ENCODE measurements around the gene SLC5A2. TPM values are rescaled to one million over a fixed set of nuclear protein-coding genes. Genes with fewer than 3 reads are reported as not detected.
A peak's percentile ranks its signal among the peaks of the same experiment; 100 is the strongest.
"Not testable (repeated sequence)": the region's sequence is repeated elsewhere in the genome, so short reads cannot be mapped to it uniquely, and the experiment has no call there.

Gene SLC5A2
- polyA plus RNA-seq, 1 donor: 7.8 TPM

DNA sequence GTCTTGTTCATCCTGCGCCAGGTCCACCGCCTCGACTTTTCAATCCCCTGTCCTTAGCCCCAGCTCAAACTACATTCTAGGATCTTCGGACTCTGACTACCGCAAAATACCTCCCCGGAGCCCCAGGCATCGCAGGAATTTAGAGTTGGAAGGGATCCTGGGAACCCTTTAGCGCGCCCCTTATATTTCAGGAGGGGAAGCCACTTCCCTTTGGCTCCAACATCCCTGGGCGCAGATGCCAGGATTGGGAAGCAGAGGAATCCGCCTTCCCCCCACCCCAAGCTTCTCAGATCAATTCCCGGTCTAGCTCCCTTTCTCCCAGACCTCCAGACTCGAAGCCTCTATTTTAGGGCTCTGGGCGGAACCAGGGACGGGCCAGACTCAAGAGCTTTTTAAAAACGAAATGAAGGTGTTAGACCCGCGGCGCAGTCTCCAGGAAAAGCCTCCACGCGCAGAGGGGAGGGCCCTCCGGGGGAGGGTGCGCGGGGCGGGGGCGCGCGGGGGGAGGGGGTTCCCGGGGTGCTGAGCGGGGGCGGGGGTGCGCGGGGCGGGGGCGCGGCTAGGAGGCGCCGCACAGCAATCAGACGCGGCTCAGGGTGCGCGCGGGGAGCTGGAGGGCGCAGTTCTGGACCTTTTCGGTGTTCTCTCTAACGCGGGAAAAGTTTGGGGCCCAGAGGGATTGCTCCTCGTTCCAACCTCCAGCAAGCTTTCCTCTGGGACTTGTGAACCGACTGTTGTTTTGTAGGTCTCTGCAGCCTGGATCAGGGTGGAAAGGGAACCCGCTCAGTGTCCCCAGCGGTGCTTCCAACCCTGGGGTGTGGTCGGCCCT lies 46.4 kb downstream of the SLC5A2 start:
- DNase-seq: no peak

DNA sequence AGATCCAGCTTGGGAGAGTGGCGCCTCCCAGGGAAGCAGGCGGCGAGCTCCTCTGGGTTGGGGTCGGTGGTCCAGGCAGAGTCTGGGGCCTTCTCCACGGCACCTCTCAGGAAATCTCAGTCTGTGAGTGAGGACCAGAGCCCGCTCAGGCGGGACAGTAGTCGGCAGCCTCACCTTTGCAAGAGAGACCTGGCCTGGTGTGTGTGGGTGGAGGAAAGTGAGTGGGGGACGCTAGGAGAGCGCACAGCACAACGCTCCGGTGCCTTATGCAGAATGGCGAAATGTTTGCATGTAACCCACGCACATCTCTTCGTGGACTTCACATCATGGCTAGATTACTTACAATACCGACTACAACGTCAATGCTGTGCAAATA lies 47.0 kb downstream of the SLC5A2 start:
- no peak for DNase-seq

DNA sequence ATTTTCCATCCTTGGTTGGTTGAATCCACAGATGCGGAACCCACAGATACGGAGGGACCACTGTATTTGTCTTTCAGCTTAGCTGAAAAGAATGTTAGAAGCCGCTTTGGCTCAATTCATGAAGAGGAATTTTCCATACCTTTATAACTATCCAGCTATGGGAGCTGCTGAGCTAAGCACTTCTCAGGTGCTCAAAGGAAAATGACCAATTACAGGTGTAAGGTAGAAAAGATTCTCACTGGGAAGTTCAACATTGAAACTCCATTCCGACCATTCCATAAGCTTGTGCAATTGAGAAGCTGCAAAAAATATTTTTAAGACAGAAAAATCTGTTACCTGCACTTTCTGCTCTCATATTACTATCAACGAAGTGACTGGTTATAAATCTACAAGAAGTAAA lies 47.5 kb downstream of the SLC5A2 start:
- DNase-seq: no peak

DNA sequence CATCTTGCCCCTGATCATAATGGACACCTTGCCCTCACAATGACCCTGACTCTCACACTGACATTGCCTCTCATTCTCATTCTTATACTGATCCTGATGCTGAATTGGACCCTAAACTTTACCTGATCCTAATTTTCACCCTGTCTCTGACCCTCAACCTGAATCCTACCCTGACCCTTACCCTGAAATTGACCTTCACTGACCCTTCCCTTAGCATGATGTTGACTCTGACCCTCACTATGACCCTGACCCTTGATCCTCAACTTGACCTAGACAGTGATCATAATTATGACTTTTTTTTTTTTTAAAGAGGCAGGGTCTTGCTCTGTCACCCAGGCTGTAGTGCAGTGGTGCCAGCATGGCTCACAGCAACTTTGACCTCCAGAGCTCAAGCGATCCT lies 48.2 kb downstream of the SLC5A2 start:
- DNase-seq: no peak

DNA sequence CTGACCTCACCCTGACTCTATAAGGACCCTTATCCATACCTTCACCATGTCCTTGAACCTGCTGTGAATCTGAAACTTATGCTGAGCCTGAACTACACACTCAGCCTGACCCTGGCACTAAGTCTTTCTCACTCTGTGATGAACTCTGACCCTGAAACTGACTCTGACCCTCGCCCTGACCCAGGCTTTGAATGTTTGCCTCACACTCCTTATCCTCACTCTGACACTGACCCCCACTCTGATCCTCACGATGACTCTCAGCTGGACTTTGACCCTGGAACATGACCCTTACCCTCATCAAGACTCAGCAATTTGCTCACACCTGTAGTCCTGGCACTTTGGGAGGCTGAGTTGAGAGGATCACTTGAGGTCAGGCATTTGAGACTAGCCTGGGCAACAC lies 49.2 kb downstream of the SLC5A2 start:
- DNase-seq: no peak

DNA sequence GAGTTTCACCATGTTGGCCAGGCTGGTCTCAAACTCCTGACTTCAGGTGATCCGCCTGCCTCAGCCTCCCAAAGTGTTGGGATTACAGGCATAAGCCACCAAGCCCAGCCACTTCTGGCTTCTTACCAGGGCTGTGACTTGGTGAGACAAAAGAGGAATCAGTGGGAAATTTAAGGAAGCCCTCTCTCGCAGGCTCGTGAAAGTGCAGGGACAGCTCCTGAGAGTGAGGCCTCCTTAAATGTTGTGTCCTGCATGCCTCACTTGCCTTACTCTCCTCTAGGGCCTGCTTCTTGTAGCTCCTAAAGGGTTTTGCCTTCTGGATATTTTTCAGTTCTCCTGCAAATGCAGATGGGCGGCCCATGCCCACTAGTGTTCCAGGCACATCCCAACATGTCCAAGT lies 50.0 kb downstream of the SLC5A2 start:
- DNase-seq: no peak

DNA sequence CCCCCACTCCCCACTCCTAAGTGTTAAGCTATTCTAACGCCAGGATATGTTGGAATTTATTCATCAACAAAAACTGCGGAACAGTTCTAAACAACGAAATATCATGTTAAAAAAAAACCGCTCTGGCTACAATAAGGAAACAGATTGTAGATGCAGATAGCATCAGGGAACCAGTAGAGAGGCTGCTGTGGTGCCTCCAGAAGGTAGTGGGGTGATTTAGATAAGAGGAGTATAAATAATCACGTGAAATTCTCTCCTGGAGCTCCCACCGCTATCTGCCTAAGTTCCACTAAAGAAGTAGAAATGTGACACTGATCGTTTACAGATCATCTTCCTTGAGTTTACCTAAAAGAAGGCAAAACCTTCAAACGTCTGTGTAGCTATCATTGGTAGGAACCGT lies 52.8 kb downstream of the SLC5A2 start:
- DNase-seq: no peak

DNA sequence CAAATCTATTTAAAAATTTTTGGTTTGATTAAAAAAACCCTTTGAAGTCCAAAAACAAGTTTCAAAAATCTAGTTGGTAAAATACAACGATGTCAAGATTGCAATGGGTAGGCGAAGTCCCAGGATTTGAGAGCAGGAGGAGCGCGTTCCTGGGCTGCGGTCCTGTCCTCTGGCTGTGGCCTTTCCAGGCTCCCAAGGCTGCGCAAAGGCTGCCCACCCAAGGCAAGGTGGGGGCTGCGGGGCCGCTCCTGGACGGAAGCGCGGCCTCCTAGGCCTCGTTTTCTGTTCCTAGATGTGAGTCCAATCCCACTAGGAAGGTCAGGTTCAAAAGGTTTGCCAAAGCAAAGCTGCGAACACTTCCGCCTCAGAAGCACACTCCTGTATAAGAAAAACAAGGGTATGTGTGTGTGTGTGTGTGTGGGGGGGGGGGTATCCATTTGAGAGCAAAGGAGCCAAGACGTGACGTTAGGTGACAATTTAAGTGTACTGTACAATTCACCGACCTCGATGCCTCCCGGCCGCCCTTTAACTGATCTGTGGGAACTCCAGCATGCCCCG lies 54.0 kb downstream of the SLC5A2 start:
- no peak for DNase-seq

DNA sequence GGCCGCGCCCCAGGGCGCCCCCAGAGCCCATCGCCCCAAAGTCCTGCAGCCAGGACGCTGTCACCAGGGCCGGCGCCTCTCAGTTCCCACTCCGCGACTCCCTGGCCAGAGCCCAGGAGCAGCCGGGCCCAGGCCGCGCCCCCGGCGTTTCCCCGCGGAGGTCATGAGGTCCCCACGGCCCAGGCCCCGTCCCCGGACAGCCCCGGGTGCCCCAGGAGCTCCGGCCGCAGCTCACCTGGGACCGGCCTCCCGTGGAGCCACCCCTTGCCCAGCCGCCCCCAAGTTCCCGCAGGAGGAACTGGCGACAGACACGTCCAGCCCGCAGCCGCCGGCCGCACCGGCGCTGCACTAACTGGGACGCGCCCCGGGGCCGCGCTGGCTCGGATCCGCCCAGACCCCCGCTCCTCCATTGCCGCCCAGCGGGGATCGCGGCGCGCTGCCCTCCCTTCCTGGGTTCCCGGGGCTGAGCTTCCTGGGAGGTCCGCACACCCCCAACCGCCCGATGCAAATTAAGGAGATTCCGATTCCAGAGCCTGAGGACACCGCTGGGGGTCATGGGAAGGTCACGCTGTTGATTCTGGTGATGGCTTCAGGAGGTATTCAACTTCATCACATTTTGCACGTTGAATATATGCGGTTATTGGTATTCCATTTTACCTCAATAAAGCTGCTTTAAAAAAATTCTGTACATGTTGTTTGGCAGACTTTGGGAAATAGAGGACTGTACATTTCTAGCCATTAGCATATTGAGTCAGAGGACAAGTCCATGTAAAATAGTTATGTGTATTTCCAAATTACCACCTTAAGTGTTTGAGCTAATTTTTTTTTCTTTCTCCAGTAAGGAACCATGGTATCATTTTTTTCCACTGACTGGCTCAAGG lies 54.7 kb downstream of the SLC5A2 start:
- DNase-seq: peak; percentile 11

DNA sequence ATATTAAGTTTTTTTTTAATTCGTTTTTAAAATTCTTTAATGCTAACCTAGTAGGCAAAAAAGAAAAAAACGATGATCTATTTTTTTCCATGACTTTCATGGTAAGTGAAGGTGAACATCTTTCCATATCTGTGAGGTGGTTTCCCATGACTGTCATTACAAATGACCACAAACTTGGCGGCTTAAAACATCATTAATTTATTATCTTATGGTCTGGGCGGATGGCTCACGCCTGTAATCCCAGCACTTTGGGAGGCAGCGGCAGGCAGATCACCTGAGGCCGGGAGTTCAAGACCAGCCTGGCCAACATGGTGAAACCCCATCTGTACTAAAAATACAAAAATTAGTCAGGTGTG lies 55.3 kb downstream of the SLC5A2 start:
- DNase-seq: not testable (repeated sequence)

DNA sequence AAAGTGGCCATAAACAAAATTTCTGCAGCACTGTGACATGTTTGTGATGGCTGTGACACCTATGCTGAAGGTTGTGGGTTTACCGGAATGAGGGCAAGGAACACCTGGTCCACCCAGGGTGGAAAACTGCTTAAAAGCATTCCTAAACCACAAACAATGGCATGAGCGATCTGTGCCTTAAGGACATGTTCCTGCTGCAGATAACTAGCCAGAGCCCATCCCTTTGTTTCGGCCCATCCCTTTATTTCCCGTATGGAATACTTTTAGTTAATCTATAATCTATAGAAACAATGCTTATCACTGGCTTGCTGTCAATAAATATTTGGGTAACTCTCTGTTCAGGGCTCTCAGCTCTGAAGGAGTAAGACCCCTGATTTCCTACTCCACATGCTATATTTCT lies 56.8 kb downstream of the SLC5A2 start:
- DNase-seq: not testable (repeated sequence)

Other genes starting within 250 kb of the SLC5A2 start
- gene ITGAM, start 223.1 kb upstream of the SLC5A2 start, polyA plus RNA-seq (ENCODE audit: insufficient read length): 4.7 TPM
- gene ITGAX, start 127.9 kb upstream of the SLC5A2 start, polyA plus RNA-seq (ENCODE audit: insufficient read length): 2.9 TPM
- 0.45 TPM for gene ITGAD, start 89.8 kb upstream of the SLC5A2 start, polyA plus RNA-seq (ENCODE audit: insufficient read length)
- 360 TPM for gene COX6A2, start 54.8 kb upstream of the SLC5A2 start, polyA plus RNA-seq (ENCODE audit: insufficient read length)
- 4.1 TPM for gene ZNF843, start 40.3 kb upstream of the SLC5A2 start, polyA plus RNA-seq (ENCODE audit: insufficient read length)
- 11.0 TPM for gene ARMC5, start 23.6 kb upstream of the SLC5A2 start, polyA plus RNA-seq (ENCODE audit: insufficient read length)
- 114 TPM for gene TGFB1I1, start 11.0 kb upstream of the SLC5A2 start, polyA plus RNA-seq (ENCODE audit: insufficient read length)
- 48.4 TPM for gene RUSF1, start 25.3 kb downstream of the SLC5A2 start, polyA plus RNA-seq (ENCODE audit: insufficient read length)
- gene AHSP, start 44.8 kb downstream of the SLC5A2 start, polyA plus RNA-seq (ENCODE audit: insufficient read length): 10.4 TPM

Measured in hindlimb muscle (tissue), 1 donor.